GM10266 (cell line): Measurements from ENCODE around the gene ABLIM1.

Source experiments
- DNase-seq: peaks from one replicate; pipeline ENCODE4 v3.0.0; 2012; ENCODE audit errors: extremely low spot score
- CTCF ChIP-seq: IDR thresholded peaks from 2 replicates; pipeline ENCODE4 v1.5.1; 2012; ENCODE audit warnings: mild to moderate bottlenecking, low read depth; ENCODE audit not compliant: control insufficient read depth, insufficient read depth; ENCODE audit errors: missing control alignments

ABLIM1 gene

GRCh38 chr10:114508376-114508775, 149.7 kb downstream of the ABLIM1 start:
- TF ChIP-seq CTCF = no peak
- no peak for DNase-seq

GRCh38 chr10:114507449-114507848, 150.6 kb downstream of the ABLIM1 start:
- DNase-seq = no peak
- no peak for TF ChIP-seq CTCF

GRCh38 chr10:114506871-114507385, 151.1 kb downstream of the ABLIM1 start:
- no peak for DNase-seq
- TF ChIP-seq CTCF = no peak

- DNase-seq = no peak
- no peak for TF ChIP-seq CTCF
Observed at GRCh38 chr10:114504769-114505579, 153.1 kb downstream of the ABLIM1 start.

- no peak for TF ChIP-seq CTCF
- DNase-seq = no peak
Observed at GRCh38 chr10:114502074-114502473, 156.0 kb downstream of the ABLIM1 start.

- no peak for DNase-seq
- TF ChIP-seq CTCF = no peak
Observed at GRCh38 chr10:114501650-114502049, 156.4 kb downstream of the ABLIM1 start.

GRCh38 chr10:114500643-114501042, 157.4 kb downstream of the ABLIM1 start:
- no peak for TF ChIP-seq CTCF
- no peak for DNase-seq
